ELF-1 (cell line): ENCODE data around the gene TTL.
"Not testable (repeated sequence)": the region's sequence is repeated elsewhere in the genome, so short reads cannot be mapped to it uniquely, and the experiment has no call there.

ENCODE experiments used
- DNase-seq: peaks from one replicate; pipeline ENCODE4 v3.0.0-alpha.2; 2016; ENCODE audit warnings: low read depth, low spot score

The TTL gene

GRCh38 chr2:112474844-112475486 lies 7.0 kb upstream of the TTL start:
- no peak for DNase-seq

- DNase-seq: no peak
These were observed 5.5 kb upstream of the TTL start for GRCh38 chr2:112476434-112476833.

DNA sequence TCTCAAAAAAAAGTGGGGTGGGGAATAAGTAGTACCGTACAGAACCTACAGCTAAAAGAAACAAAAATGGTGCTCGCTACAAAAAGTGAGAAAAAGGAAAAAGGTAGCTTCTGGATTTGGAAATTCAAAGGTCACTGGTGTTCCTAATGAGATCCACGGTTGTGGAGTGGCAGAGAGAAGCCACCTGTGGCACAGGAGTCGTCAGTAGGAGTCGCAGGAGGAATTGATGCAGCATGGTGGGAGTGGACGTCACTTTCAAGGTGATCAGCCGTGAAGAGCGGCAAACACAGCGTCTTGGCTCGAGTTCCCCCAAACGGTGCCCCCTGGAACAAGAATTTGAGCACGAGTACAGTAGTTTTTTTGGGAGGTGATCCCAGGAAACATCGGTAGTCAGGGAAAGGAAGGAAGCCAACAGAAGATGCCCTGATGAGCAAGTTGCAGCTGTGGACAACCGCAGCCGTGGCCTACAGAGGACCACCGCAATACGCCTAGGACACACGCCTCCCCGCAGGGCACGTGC lies 1.4 kb upstream of the TTL start:
- DNase-seq: no peak

DNA sequence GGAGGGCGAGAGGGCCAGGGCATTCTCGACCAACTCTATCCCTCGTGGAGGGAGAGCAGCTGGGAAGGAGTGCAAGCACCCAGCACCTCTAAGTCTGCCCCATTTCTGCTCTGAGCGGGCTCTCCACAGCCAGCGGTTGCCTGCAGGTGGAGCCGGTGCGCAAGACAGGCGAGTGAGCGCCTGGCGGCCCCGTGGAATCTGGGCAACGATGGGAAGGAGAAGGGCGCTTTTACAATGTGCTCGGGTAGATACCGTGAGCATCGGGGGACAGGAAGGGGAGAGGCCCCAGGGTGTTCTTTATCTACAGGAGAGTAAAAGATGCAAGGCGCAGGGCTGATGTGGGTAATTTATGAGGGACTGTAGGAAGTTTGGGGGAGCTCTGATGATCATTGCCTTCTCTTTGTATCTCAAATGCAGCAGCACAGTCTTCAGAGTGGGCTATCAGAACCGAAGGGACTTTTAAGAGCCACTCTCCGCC lies 867 bp upstream of the TTL start:
- DNase-seq: peak; percentile 81

DNA sequence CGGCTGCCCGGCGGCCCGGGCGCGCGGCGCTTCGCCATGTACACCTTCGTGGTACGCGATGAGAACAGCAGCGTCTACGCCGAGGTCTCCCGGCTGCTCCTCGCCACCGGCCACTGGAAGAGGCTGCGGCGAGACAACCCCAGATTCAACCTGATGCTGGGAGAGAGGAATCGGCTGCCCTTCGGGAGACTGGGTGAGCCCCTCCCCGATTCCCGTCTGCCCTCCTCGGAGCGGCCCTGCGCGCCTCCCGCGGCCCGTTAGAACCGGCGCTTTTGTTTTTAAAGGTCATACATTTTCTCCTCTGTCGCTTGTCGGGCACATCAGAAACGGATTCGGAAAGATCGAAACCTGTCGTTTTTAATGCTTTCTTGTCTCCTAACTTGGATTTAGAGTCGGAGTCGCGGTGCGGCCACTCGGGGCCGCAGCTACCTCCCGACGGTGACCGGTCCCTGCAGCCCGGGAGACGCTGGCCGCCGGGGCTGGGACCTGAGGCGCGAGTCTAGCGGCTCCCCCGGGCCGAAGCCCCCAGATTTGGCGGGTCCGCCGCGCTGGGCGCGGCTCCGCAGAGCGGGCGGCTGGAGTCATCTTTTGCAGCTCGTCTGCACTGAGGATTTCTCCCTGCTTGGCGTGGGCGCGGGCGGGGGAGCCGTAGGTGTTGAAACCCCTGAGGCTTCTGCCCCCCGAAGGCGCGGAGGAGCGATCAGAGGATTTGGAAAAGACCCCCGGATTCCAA lies 519 bp downstream of the TTL start:
- peak; percentile 38 for DNase-seq

- DNase-seq: peak; percentile 38
These were observed 1.1 kb downstream of the TTL start for GRCh38 chr2:112483042-112483473.

GRCh38 chr2:112483831-112484230 lies 1.9 kb downstream of the TTL start:
- DNase-seq: no peak

DNA sequence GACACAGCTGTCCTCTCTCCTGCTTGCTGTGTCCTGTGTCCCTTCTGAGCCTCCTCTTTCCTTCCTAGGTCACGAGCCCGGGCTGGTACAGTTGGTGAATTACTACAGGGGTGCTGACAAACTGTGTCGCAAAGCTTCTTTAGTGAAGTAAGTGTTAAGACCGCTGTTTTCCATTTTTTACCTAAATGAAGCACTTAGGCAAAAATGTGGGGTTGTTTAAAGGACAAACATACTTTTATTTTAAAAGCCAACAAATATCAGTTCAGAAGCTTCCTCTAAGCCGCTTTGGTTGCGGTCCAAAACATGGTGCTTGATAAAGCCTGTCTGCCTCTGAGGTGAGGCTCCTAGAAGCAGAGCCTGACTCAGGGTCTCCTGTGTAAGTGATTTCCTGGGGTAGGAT lies 3.9 kb downstream of the TTL start:
- no peak for DNase-seq

GRCh38 chr2:112486895-112487294 lies 4.9 kb downstream of the TTL start:
- DNase-seq: no peak

- no peak for DNase-seq
These were observed 5.5 kb downstream of the TTL start for GRCh38 chr2:112487444-112487961.

- no peak for DNase-seq
These were observed 6.2 kb downstream of the TTL start for GRCh38 chr2:112488201-112488600.

- no peak for DNase-seq
These were observed 10.0 kb downstream of the TTL start for GRCh38 chr2:112491946-112492345.

DNA sequence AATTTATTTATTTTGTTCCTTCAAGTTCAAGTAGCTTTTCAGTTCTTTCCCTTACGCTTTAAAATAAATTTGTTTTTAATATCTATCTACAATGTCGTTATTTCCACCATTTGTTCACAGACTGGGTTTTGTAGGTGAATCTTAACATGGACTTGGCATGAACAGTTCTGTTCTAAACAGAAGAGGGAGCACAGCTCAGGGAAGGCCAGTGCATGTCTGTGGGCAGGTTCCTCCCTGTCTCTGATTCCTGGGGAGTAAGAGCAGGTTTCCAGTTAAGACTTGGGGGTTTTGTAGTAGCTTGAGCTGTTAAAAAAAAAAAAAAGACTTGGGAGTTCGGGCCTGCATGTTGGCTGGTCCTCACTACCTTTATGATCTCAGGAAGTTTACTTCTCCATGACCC lies 11.1 kb downstream of the TTL start:
- DNase-seq: no peak

DNA sequence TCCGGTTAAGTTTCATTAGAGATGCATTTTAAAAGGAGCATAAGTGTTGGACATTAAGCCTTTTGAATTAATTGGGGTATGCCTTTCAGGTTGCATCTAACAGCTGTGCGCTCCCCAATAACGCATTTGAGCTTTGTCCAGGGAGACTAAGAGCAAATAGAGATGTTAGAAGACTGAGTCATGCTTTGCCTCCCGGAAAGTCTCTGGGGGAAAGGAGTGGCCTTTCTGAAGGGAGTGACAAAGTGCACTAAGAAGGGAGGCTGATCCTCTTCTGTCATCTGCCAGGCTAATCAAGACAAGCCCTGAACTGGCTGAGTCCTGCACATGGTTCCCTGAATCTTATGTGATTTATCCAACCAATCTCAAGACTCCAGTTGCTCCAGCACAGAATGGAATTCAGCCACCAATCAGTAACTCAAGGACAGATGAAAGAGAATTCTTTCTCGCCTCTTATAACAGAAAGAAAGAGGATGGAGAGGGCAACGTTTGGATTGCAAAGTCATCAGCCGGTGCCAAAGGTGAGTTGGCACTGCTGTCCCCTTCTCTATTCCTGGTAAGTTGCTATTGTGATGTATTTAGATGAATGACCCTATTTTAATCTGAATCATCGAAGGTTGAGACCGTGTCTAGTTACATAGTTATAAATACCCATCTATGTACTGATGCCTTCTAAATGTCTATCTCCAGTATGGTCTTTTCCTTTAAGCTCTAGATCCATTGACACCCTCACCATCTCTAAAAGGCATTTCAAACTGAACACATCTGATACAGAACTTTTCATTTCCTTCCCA lies 12.1 kb downstream of the TTL start:
- DNase-seq: no peak

GRCh38 chr2:112494828-112495227 lies 12.9 kb downstream of the TTL start:
- no peak for DNase-seq

- DNase-seq: not testable (repeated sequence)
These were observed 13.9 kb downstream of the TTL start for GRCh38 chr2:112495878-112496277.

- DNase-seq: peak; percentile 23
These were observed 19.0 kb downstream of the TTL start for GRCh38 chr2:112500850-112501484.

DNA sequence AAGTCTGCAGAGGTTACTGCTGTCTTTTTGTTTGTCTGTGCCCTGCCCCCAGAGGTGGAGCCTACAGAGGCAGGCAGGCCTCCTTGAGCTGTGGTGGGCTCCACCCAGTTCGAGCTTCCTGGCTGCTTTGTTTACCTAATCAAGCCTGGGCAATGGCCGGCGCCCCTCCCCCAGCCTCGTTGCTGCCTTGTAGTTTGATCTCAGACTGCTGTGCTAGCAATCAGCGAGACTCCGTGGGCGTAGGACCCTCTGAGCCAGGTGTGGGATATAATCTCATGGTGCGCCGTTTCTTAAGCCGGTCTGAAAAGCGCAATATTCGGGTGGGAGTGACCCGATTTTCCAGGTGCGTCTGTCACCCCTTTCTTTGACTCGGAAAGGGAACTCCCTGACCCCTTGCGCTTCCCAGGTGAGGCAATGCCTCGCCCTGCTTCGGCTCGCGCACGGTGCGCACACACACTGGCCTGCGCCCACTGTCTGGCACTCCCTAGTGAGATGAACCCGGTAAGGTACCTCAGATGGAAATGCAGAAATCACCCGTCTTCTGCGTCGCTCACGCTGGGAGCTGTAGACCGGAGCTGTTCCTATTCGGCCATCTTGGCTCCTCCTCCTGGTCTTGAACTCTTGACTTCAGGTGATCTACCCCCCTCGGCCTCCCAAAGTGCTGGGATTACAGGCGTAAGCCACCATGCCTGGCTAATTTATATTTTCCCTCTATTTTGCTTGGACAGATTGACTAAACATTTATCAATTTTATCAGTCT lies 27.5 kb downstream of the TTL start:
- peak; percentile 22 for DNase-seq

DNA sequence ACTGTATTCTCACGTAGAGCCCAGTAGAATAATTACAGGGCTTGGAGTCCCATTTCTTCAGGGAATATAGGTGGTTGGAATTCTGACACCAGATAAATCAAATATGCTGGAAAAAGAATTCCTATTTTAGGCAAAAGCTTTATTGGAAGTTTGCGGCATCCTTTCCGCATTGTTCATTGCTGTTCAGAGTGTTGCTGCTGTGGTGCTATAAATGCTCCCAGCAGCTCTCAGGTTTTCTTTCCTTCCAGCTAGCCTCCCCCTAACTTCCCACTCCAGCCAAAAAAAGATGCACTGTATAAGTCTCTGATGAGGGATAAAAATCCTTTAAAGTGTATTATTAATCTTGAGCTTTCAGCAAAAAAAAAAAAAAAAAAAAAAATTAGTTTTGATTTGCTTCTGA lies 34.8 kb downstream of the TTL start:
- DNase-seq: no peak

DNA sequence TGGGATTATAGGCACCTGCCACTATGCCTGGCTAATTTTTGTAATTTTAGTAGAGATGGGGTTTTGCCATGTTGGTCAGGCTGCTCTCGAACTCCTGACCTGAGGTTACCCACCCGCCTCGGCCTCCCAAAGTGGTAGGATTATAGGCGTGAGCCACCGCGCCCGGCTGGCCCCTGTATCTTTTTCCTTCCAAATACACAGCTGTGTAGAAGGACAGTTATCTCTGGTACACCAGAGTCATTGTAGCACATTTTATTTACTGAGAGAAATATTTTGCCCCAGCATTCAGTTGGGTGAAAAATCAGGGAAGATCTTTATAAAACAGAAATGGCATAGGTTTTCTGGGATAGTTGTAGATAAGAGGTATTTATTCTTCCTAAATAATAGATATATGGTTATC lies 36.9 kb downstream of the TTL start:
- no peak for DNase-seq

- no peak for DNase-seq
These were observed 37.5 kb downstream of the TTL start for GRCh38 chr2:112519506-112519905.
